Measurements from ENCODE around the gene PLA2G2F. TPM values are rescaled to one million over a fixed set of nuclear protein-coding genes. Genes with fewer than 3 reads are reported as not detected.

PLA2G2F gene
- total and polyA plus RNA-seq, 9 of the 15 experiments (the other 6 are each of a cell fraction or from before 2014, with no cell fraction given): not detected

GRCh38 chr1:20100632-20101355, 38.3 kb upstream of the PLA2G2F start (continued):
- TF ChIP-seq REST (IDR thresholded peaks at IDR 0.05; ENCODE audit: borderline replicate concordance) (peak; percentile 83), REST (CRISPR knock-in tag; IDR thresholded peaks at IDR 0.05; ENCODE audit: low read depth) (no peak), MAFG (tag; conservative IDR thresholded peaks at IDR 0.05) (no peak), STAG1 (CRISPR knock-in tag; IDR thresholded peaks at IDR 0.05; ENCODE audit: borderline replicate concordance) (peak; percentile 64; the same call in 1 of the 2 replicates), VEZF1 (CRISPR knock-in tag; IDR thresholded peaks at IDR 0.05) (peak; percentile 48; the same call in 1 of the 2 replicates), ZNF146 (CRISPR knock-in tag; IDR thresholded peaks at IDR 0.05; ENCODE audit: unreplicated experiment) (no peak), RAD21 (CRISPR knock-in tag; conservative IDR thresholded peaks at IDR 0.05 in 1 of 2, IDR thresholded peaks at IDR 0.05 in 1 of 2) (peak; percentile 88 to 93), ZBTB49 (CRISPR knock-in tag; IDR thresholded peaks at IDR 0.05; ENCODE audit: borderline replicate concordance) (no peak), PTTG1 (tag; IDR thresholded peaks at IDR 0.05; ENCODE audit: low read depth) (no peak), CTCF (IDR thresholded peaks at IDR 0.05 in 2 of 3, conservative IDR thresholded peaks at IDR 0.05 in 1 of 3; ENCODE audit: insufficient read depth in 2 of 3, low read depth in 1 of 3, low read length in 3 of 3) (peak; percentile 73 to 84 (median 80)), MAZ (CRISPR knock-in tag; conservative IDR thresholded peaks at IDR 0.05 in 1 of 2, IDR thresholded peaks at IDR 0.05 in 1 of 2) (0 out of 4 replicates have a peak, but pooled peaks of 1 of the 2 experiments have one; percentile 24)

All from K562 (cell line).